HCT116 (cell line): Measurements from ENCODE around the gene CYTIP. TPM values are rescaled to one million over a fixed set of nuclear protein-coding genes. Genes with fewer than 3 reads are reported as not detected.

Experiments used
- ATAC-seq: fragments of 200-7000 bp; cut with Tn5 transposase; 2 replicates; pipeline ENCODE4 v1.9.1; 2020; ENCODE audit warnings: mild to moderate bottlenecking, moderate library complexity
- BruUV-seq: library from RNA; stranded (reverse); fragments of 400-500 nt; replicated peaks from 2 replicates; lab custom pipeline; 2021; lab: Mats Ljungman, UMichigan
- CTCF ChIA-PET: fragments of 300-600 bp; sonication (Branson Sonifier 250); formaldehyde crosslinking; loops from one replicate; lab custom pipeline; 2021; ENCODE audit warnings: antibody characterized with exemption; lab: Charles Lee
- POLR2A ChIA-PET: fragments of 300-600, 350-600 bp; sonication (Branson Sonifier 250); formaldehyde crosslinking; loops from one replicate; lab custom pipeline; 2021; ENCODE audit warnings: antibody characterized with exemption; lab: Charles Lee
- RAD21 ChIA-PET, 2 experiments: fragments of 300-600 bp; sonication (Branson Sonifier 250); formaldehyde crosslinking; loops; one replicate each; lab custom pipeline; 2023; ENCODE audit warnings: low total read pairs in 2 of 2; ENCODE audit not compliant: uncharacterized antibody in 2 of 2, unreplicated experiment in 2 of 2, low non-redundant PET in 1 of 2; lab: Charles Lee
- DNase-seq: peaks from one replicate; pipeline ENCODE4 v3.0.0-alpha.2; 2010; ENCODE audit warnings: low read depth, low spot score
- H2AFZ ChIP-seq: fragments of 200-600 bp; shearing (Covaris generic), sonication (generic); 2 replicates; pipeline ENCODE4 v1.6.1; 2017; ENCODE audit warnings: low read depth, mixed run types, mixed read lengths, antibody characterized with exemption, low read length; ENCODE audit not compliant: poor library complexity, severe bottlenecking
- H3K27ac ChIP-seq: 2 replicates; pipeline ENCODE4 v1.5.1; 2012; ENCODE audit warnings: low read depth, low read length
- H3K27me3 ChIP-seq: fragments of 200-600 bp; sonication (generic); 2 replicates; pipeline ENCODE4 v1.6.1; 2016; ENCODE audit warnings: mixed run types, low read length, mixed read lengths; ENCODE audit not compliant: insufficient read depth
- H3K36me3 ChIP-seq, 2 experiments: fragments of 200-500 bp in 1 of 2; fragments of 200-600 bp in 1 of 2; sonication (Bioruptor generic) in 1 of 2; sonication (generic) in 1 of 2; 2 replicates each; pipeline versions ENCODE4 v1.5.1 to v1.6.1; 2014 to 2016; ENCODE audit warnings: low read length in 2 of 2, inconsistent platforms in 1 of 2, mixed read lengths in 1 of 2, mixed run types in 1 of 2; ENCODE audit not compliant: insufficient read depth in 2 of 2, control insufficient read depth in 1 of 2
- H3K4me1 ChIP-seq, 2 experiments: fragments of 200-600 bp in 1 of 2; sonication (generic) in 1 of 2; 2 replicates each; pipeline versions ENCODE4 v1.5.1 to v1.6.1; 2012 to 2017; ENCODE audit warnings: low read length in 2 of 2, inconsistent platforms in 1 of 2, mild to moderate bottlenecking in 1 of 2, mixed read lengths in 1 of 2, mixed run types in 1 of 2, moderate library complexity in 1 of 2; ENCODE audit not compliant: insufficient read depth in 2 of 2, control insufficient read depth in 1 of 2
- H3K4me2 ChIP-seq: fragments of 200-600 bp; sonication (generic); 2 replicates; pipeline ENCODE4 v1.6.1; 2017; ENCODE audit warnings: mixed run types, low read length, mixed read lengths
- H3K4me3 ChIP-seq, 2 experiments: fragments of 200-600 bp in 1 of 2; sonication (generic) in 1 of 2; replicated peaks in 1 of 2; 2 replicates each; pipeline ENCODE4 v1.5.1; 2011 to 2016; ENCODE audit warnings: low read length in 2 of 2, control low read depth in 1 of 2, low read depth in 1 of 2, mild to moderate bottlenecking in 1 of 2, mixed read lengths in 1 of 2, mixed run types in 1 of 2
- H3K79me2 ChIP-seq: fragments of 200-600 bp; sonication (generic); 2 replicates; pipeline ENCODE4 v1.6.1; 2017; ENCODE audit warnings: mild to moderate bottlenecking, mixed run types, low read length, moderate library complexity, mixed read lengths; ENCODE audit not compliant: insufficient read depth
- H3K9ac ChIP-seq: fragments of 200-600 bp; sonication (generic); 2 replicates; pipeline ENCODE4 v1.6.1; 2016; ENCODE audit warnings: low read length, mixed read lengths
- H3K9me2 ChIP-seq: fragments of 200-600 bp; sonication (generic), shearing (Covaris generic); 2 replicates; pipeline ENCODE4 v1.6.1; 2017; ENCODE audit warnings: mixed run types, mild to moderate bottlenecking, moderate library complexity; ENCODE audit not compliant: insufficient read depth
- H3K9me3 ChIP-seq, 2 experiments: fragments of 200-500 bp in 1 of 2; fragments of 200-600 bp in 1 of 2; sonication (Bioruptor generic) in 1 of 2; sonication (generic) in 1 of 2; 2 replicates each; pipeline ENCODE4 v1.6.1; 2014 to 2017; ENCODE audit warnings: low read length in 2 of 2, mixed read lengths in 2 of 2, inconsistent platforms in 1 of 2, low read depth in 1 of 2, mild to moderate bottlenecking in 1 of 2, mixed run types in 1 of 2, moderate library complexity in 1 of 2; ENCODE audit not compliant: control insufficient read depth in 1 of 2, insufficient read depth in 1 of 2
- H4K20me1 ChIP-seq: fragments of 200-600 bp; sonication (generic), shearing (Covaris generic); 2 replicates; pipeline ENCODE4 v1.6.1; 2017; ENCODE audit warnings: mixed run types, mild to moderate bottlenecking, moderate library complexity; ENCODE audit not compliant: insufficient read depth
- ATF3 ChIP-seq: IDR thresholded peaks from 2 replicates; pipeline ENCODE4 v1.6.1; 2012
- CBX3 ChIP-seq: IDR thresholded peaks from 2 replicates; pipeline ENCODE4 v1.6.1; 2012; ENCODE audit warnings: low read depth
- CEBPB ChIP-seq: IDR thresholded peaks from 2 replicates; pipeline ENCODE4 v1.6.1; 2012; ENCODE audit warnings: low read depth
- EGR1 ChIP-seq: IDR thresholded peaks from 2 replicates; pipeline ENCODE4 v1.6.1; 2012; ENCODE audit warnings: low read depth
- EZH2phosphoT487 ChIP-seq: fragments of 200-600 bp; IDR thresholded peaks from 2 replicates; pipeline ENCODE4 v1.6.1; 2018; ENCODE audit warnings: antibody characterized with exemption, borderline replicate concordance
- FOSL1 ChIP-seq: IDR thresholded peaks from 2 replicates; pipeline ENCODE4 v1.6.1; 2012; ENCODE audit warnings: low read depth
- JUND ChIP-seq: IDR thresholded peaks from 2 replicates; pipeline ENCODE4 v1.6.1; 2012
- POLR2A ChIP-seq: IDR thresholded peaks from 2 replicates; pipeline ENCODE4 v1.7.0; 2011; ENCODE audit warnings: borderline replicate concordance; ENCODE audit not compliant: insufficient read depth, insufficient read length; ENCODE audit errors: extremely low read depth
- POLR2AphosphoS5 ChIP-seq: IDR thresholded peaks from 2 replicates; pipeline ENCODE4 v1.6.1; 2011; ENCODE audit warnings: mild to moderate bottlenecking, low read depth, low read length, moderate library complexity
- RAD21 ChIP-seq: IDR thresholded peaks from 2 replicates; pipeline ENCODE4 v1.6.1; 2012; ENCODE audit warnings: low read depth, mild to moderate bottlenecking
- SIN3A ChIP-seq: IDR thresholded peaks from 2 replicates; pipeline ENCODE4 v1.6.1; 2012; ENCODE audit warnings: low read depth
- SP1 ChIP-seq: IDR thresholded peaks from 2 replicates; pipeline ENCODE4 v1.6.1; 2012; ENCODE audit warnings: low read depth
- SRF ChIP-seq: IDR thresholded peaks from 2 replicates; pipeline ENCODE4 v1.6.1; 2012; ENCODE audit warnings: low read depth
- TCF7L2 ChIP-seq: IDR thresholded peaks from 2 replicates; pipeline ENCODE4 v1.7.0; 2011; ENCODE audit warnings: borderline replicate concordance, inconsistent platforms; ENCODE audit not compliant: insufficient read depth, insufficient read length; ENCODE audit errors: extremely low read depth
- YY1 ChIP-seq: IDR thresholded peaks from 2 replicates; pipeline ENCODE4 v1.6.1; 2011; ENCODE audit warnings: low read length, low read depth, moderate library complexity, mild to moderate bottlenecking; ENCODE audit not compliant: insufficient replicate concordance; ENCODE audit errors: extremely low read depth
- ZFX ChIP-seq: fragments of 450-650 bp; IDR thresholded peaks from 2 replicates; pipeline ENCODE4 v1.6.1; 2017
- ZNF274 ChIP-seq: fragments of 200-500 bp; sonication (Bioruptor generic); IDR thresholded peaks from 2 replicates; pipeline ENCODE4 v1.6.1; 2014; ENCODE audit warnings: mild to moderate bottlenecking, low read depth, low read length, inconsistent platforms
- intact Hi-C: fragments of 100-400 bp; cut with micrococcal nuclease; formaldehyde crosslinking; loops from 2 replicates; pipeline ENCODE4 v1.10.0; 2022
- total RNA-seq: library from RNA; stranded (reverse); gene quantifications from one replicate; pipeline ENCODE4 v1.2.1, GENCODE V29; 2021; ENCODE audit not compliant: unreplicated experiment
- TF ChIP-seq, protein P1 (sequence below): IDR thresholded peaks from 2 replicates; pipeline ENCODE4 v1.6.1; 2012
- TF ChIP-seq, protein P2 (sequence below), 3 experiments: fragments of 200-600 bp in 1 of 3; sonication (generic) in 1 of 3; IDR thresholded peaks in 2 of 3; conservative IDR thresholded peaks in 1 of 3; 2 replicates each; pipeline ENCODE4 v1.5.1; 2012 to 2017; ENCODE audit warnings: low read depth in 2 of 3, low read length in 2 of 3, antibody characterized with exemption in 1 of 3, borderline replicate concordance in 1 of 3, control low read depth in 1 of 3, mild to moderate bottlenecking in 1 of 3, mixed read lengths in 1 of 3, mixed run types in 1 of 3, moderate library complexity in 1 of 3; ENCODE audit not compliant: insufficient read depth in 1 of 3

The CYTIP gene
- total RNA-seq, 1 experiment from 2014 or later, result 0.64 TPM

- RAD21 ChIA-PET, result no interaction called here
- no peak overlapping the region for H3K27ac ChIP-seq
- H3K9ac ChIP-seq, result no peak overlapping the region
- DNase-seq, result no peak
- H3K4me2 ChIP-seq, result no peak overlapping the region
- no peaks in the 10 kb centered on the region for H4K20me1 ChIP-seq
- no peaks in the 10 kb centered on the region for H3K9me2 ChIP-seq
- no TSS peak for BruUV-seq
- no peaks in the 10 kb centered on the region for H3K27me3 ChIP-seq
- H3K4me1 ChIP-seq, result no peaks in the 10 kb centered on the region
- no peaks in the 10 kb centered on the region for H3K36me3 ChIP-seq
- H2AFZ ChIP-seq, result no peak overlapping the region
- no peak for TF ChIP-seq SRF
- TF ChIP-seq POLR2A, result no peak
- no peak for TF ChIP-seq FOSL1
- TF ChIP-seq, protein P1, sequence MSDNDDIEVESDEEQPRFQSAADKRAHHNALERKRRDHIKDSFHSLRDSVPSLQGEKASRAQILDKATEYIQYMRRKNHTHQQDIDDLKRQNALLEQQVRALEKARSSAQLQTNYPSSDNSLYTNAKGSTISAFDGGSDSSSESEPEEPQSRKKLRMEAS, result no peak
- TF ChIP-seq SIN3A, result no peak
- no peak for TF ChIP-seq CEBPB
- no peak for TF ChIP-seq YY1
- no peak for TF ChIP-seq RAD21
- TF ChIP-seq SP1, result no peak
- no peak for TF ChIP-seq ZFX
- no peak for TF ChIP-seq POLR2AphosphoS5
- TF ChIP-seq EGR1, result no peak
- TF ChIP-seq ATF3, result no peak
- TF ChIP-seq, protein P2, sequence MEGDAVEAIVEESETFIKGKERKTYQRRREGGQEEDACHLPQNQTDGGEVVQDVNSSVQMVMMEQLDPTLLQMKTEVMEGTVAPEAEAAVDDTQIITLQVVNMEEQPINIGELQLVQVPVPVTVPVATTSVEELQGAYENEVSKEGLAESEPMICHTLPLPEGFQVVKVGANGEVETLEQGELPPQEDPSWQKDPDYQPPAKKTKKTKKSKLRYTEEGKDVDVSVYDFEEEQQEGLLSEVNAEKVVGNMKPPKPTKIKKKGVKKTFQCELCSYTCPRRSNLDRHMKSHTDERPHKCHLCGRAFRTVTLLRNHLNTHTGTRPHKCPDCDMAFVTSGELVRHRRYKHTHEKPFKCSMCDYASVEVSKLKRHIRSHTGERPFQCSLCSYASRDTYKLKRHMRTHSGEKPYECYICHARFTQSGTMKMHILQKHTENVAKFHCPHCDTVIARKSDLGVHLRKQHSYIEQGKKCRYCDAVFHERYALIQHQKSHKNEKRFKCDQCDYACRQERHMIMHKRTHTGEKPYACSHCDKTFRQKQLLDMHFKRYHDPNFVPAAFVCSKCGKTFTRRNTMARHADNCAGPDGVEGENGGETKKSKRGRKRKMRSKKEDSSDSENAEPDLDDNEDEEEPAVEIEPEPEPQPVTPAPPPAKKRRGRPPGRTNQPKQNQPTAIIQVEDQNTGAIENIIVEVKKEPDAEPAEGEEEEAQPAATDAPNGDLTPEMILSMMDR (IDR thresholded peaks at IDR 0.05 in 2 of 3, conservative IDR thresholded peaks at IDR 0.05 in 1 of 3; ENCODE audit: borderline replicate concordance in 1 of 3, insufficient read depth in 1 of 3, low read depth in 2 of 3, low read length in 2 of 3), result no peak
- TF ChIP-seq ZNF274, result no peak
- TF ChIP-seq EZH2phosphoT487, result no peak
- TF ChIP-seq JUND, result no peak
- no peak for TF ChIP-seq CBX3
- TF ChIP-seq TCF7L2, result no peak
- H3K79me2 ChIP-seq, result no peaks in the 10 kb centered on the region
- CTCF ChIA-PET, result interaction anchor here (1.4 kb wide), 1 partner anchor 164 kb away, joined by 3 read pairs; no protein-coding TSS in a partner anchor
- no peak overlapping the region for H3K4me3 ChIP-seq
- POLR2A ChIA-PET, result no interaction called here
- H3K9me3 ChIP-seq, result no peaks in the 10 kb centered on the region
- ATAC-seq, result no peak
- intact Hi-C loops, result no loop called here
These were observed 22.9 kb upstream of the CYTIP start for GRCh38 chr2:157466764-157467163.
